Measurements from ENCODE around the gene EVI5L.
A peak's percentile ranks its signal among the peaks of the same experiment; 100 is the strongest.

EVI5L gene

GRCh38 chr19:7860714-7861618 is 30.9 kb downstream of the EVI5L start:
- no peak for DNase-seq (ENCODE audit: low read depth)

GRCh38 chr19:7861619-7862412 is 31.8 kb downstream of the EVI5L start:
- no peak for DNase-seq (ENCODE audit: low read depth)

GRCh38 chr19:7862413-7862951 is 32.5 kb downstream of the EVI5L start:
- DNase-seq (ENCODE audit: low read depth) = peak; percentile 53

GRCh38 chr19:7863157-7863970 is 33.3 kb downstream of the EVI5L start:
- DNase-seq (ENCODE audit: low read depth) = no peak

GRCh38 chr19:7863971-7864689 is 34.1 kb downstream of the EVI5L start:
- DNase-seq (ENCODE audit: low read depth) = no peak

- DNase-seq (ENCODE audit: low read depth) = no peak
These were observed 34.7 kb downstream of the EVI5L start for GRCh38 chr19:7864690-7865074.

- DNase-seq (ENCODE audit: low read depth) = no peak
These were observed 35.4 kb downstream of the EVI5L start for GRCh38 chr19:7865262-7865911.

- DNase-seq (ENCODE audit: low read depth) = no peak
These were observed 36.5 kb downstream of the EVI5L start for GRCh38 chr19:7866399-7867091.

- DNase-seq (ENCODE audit: low read depth) = no peak
These were observed 37.2 kb downstream of the EVI5L start for GRCh38 chr19:7867092-7867844.

- DNase-seq (ENCODE audit: low read depth) = no peak
These were observed 38.3 kb downstream of the EVI5L start for GRCh38 chr19:7868326-7868670.

- peak; percentile 33 for DNase-seq (ENCODE audit: low read depth)
These were observed 38.8 kb downstream of the EVI5L start for GRCh38 chr19:7868671-7869452.

- DNase-seq (ENCODE audit: low read depth) = no peak
These were observed 39.5 kb downstream of the EVI5L start for GRCh38 chr19:7869453-7869909.

- DNase-seq (ENCODE audit: low read depth) = no peak
These were observed 40.0 kb downstream of the EVI5L start for GRCh38 chr19:7869910-7870511.

GRCh38 chr19:7870571-7871436 is 40.8 kb downstream of the EVI5L start:
- peak; percentile 35 for DNase-seq (ENCODE audit: low read depth)

- DNase-seq (ENCODE audit: low read depth) = peak; percentile 79
These were observed 41.7 kb downstream of the EVI5L start for GRCh38 chr19:7871437-7872305.
